GM19239 (cell line): Measurements from ENCODE around the gene TMEM212.
"Not testable (repeated sequence)": the region's sequence is repeated elsewhere in the genome, so short reads cannot be mapped to it uniquely, and the experiment has no call there.

Source experiments
- DNase-seq: peaks from one replicate; pipeline ENCODE4 v3.0.0; 2011; ENCODE audit warnings: low spot score; ENCODE audit not compliant: insufficient read length
- FAIRE-seq: peaks from 2 replicates; lab custom pipeline; 2011; peaks lifted over from hg19 to GRCh38; lab: Jason Lieb, UNC

TMEM212 gene

GRCh38 chr3:171879472-171879871 lies 36.3 kb downstream of the TMEM212 start:
- DNase-seq = no peak
- FAIRE-seq = no peak

GRCh38 chr3:171880101-171880870 lies 37.1 kb downstream of the TMEM212 start:
- FAIRE-seq (no peak), DNase-seq (no peak)

- FAIRE-seq = no peak
- no peak for DNase-seq
These were observed 38.1 kb downstream of the TMEM212 start for GRCh38 chr3:171881251-171881650.

- FAIRE-seq (no peak), DNase-seq (no peak)
These were observed 40.2 kb downstream of the TMEM212 start for GRCh38 chr3:171883257-171883892.

GRCh38 chr3:171883893-171884279 lies 40.7 kb downstream of the TMEM212 start:
- DNase-seq (no peak), FAIRE-seq (no peak)

- DNase-seq (no peak), FAIRE-seq (no peak)
These were observed 45.3 kb downstream of the TMEM212 start for GRCh38 chr3:171888466-171888865.

GRCh38 chr3:171890398-171890797 lies 47.2 kb downstream of the TMEM212 start:
- FAIRE-seq = no peak
- no peak for DNase-seq

- no peak for DNase-seq
- FAIRE-seq = no peak
These were observed 49.3 kb downstream of the TMEM212 start for GRCh38 chr3:171892457-171892856.

GRCh38 chr3:171895291-171895690 lies 52.1 kb downstream of the TMEM212 start:
- DNase-seq (no peak), FAIRE-seq (no peak)

GRCh38 chr3:171895900-171896299 lies 52.8 kb downstream of the TMEM212 start:
- FAIRE-seq = no peak
- DNase-seq = no peak

- no peak for DNase-seq
- FAIRE-seq = no peak
These were observed 53.2 kb downstream of the TMEM212 start for GRCh38 chr3:171896316-171896715.

GRCh38 chr3:171898192-171898591 lies 55.0 kb downstream of the TMEM212 start:
- FAIRE-seq (no peak), DNase-seq (no peak)

- FAIRE-seq (no peak), DNase-seq (no peak)
These were observed 57.3 kb downstream of the TMEM212 start for GRCh38 chr3:171900446-171900845.

- DNase-seq (no peak), FAIRE-seq (no peak)
These were observed 58.6 kb downstream of the TMEM212 start for GRCh38 chr3:171901615-171902312.

GRCh38 chr3:171904829-171905228 lies 61.7 kb downstream of the TMEM212 start:
- no peak for DNase-seq
- FAIRE-seq = no peak

- not testable (repeated sequence) for FAIRE-seq, DNase-seq
These were observed 63.4 kb downstream of the TMEM212 start for GRCh38 chr3:171906503-171906902.

GRCh38 chr3:171906951-171907676 lies 64.0 kb downstream of the TMEM212 start:
- no peak for DNase-seq
- FAIRE-seq = no peak

- FAIRE-seq (no peak), DNase-seq (no peak)
These were observed 64.6 kb downstream of the TMEM212 start for GRCh38 chr3:171907761-171908160.

- no peak for FAIRE-seq
- no peak for DNase-seq
These were observed 65.6 kb downstream of the TMEM212 start for GRCh38 chr3:171908731-171909130.
